ENCODE results near the gene LRRC28. TPM values are rescaled to one million over a fixed set of nuclear protein-coding genes. Genes with fewer than 3 reads are reported as not detected.

The LRRC28 gene
- total RNA-seq, 1 donor from 2014 or later = 20.3 TPM

DNA sequence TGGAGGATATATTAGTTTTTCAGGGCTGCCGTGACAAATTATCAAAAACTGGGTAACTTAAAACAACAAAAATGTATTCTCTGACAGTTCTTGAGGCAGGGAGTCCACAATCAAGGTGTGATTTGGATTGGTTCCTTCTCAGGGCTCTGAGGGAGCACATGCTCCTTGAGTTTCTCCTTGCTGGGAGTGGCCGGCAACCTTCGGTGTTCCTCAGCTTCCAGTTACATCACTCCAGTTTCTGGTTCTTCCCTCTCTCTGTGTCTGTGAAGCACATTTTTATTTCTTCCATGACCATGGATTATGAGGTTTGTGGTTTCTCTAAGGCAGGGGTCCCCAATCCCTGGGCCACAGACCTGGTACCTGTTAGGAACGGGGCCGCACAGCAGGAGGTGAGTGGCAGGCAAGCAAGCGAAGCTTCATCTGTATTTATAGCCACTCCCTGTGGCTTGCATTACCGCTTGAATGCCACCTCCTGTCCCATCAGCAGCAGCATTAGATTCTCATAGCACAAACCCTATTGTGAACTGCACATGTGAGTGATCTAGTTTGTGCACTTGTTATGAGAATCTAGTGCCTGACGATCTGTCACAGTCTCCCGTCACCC is 24.3 kb downstream of the LRRC28 start:
- Histone ChIP-seq H3K9me3 (no peaks in the 10 kb centered on the region), H3K27me3 (no peaks in the 10 kb centered on the region), H3K4me1 (no peaks in the 10 kb centered on the region), H3K36me3 (no peaks in the 10 kb centered on the region), H3K27ac (no peak overlapping the region), H3K4me3 (no peak overlapping the region)
- no peak for ATAC-seq
- no peak for DNase-seq
- TF ChIP-seq, protein P1, sequence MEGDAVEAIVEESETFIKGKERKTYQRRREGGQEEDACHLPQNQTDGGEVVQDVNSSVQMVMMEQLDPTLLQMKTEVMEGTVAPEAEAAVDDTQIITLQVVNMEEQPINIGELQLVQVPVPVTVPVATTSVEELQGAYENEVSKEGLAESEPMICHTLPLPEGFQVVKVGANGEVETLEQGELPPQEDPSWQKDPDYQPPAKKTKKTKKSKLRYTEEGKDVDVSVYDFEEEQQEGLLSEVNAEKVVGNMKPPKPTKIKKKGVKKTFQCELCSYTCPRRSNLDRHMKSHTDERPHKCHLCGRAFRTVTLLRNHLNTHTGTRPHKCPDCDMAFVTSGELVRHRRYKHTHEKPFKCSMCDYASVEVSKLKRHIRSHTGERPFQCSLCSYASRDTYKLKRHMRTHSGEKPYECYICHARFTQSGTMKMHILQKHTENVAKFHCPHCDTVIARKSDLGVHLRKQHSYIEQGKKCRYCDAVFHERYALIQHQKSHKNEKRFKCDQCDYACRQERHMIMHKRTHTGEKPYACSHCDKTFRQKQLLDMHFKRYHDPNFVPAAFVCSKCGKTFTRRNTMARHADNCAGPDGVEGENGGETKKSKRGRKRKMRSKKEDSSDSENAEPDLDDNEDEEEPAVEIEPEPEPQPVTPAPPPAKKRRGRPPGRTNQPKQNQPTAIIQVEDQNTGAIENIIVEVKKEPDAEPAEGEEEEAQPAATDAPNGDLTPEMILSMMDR (IDR thresholded peaks at IDR 0.05) = no peak
- intact Hi-C loops (cut with DNase I) = no loop called here

DNA sequence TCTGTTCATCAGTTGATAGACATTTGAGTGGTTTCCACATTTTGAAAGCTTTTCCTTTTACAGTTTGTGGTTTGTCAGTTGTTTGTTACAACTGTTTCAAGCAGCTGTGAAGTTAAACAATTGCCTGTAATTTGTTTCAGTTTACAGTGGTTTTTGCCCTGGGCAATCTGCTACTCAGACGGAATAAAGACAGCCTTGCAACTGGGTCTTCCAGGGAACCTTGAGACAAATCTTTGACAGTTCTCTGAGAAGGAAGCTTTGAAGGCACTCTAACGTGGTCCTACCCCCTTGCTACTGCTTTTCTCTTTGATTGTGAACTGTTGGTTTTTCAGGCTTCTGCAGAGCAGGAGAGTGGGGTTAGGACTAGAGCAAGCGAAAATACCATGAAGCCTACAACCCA is 28.0 kb downstream of the LRRC28 start:
- ATAC-seq = no peak

DNA sequence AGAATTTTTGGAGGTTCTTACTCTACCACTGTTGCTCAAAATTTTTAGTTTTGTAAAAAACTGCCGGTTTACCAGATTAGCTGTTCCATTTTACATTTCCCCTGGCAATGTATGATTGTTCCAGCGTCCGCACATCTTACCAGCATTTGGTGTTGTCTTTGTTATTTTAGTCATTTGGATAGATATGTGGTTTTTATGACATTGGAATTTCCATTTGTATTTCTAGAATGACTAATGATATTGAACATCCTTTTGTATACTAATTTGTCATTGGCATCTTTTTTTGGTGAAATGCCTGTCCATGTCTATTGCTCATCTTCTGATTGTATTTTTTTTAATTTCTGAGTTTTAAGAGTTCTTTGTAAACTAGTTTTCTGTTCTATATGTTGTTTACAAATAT is 28.5 kb downstream of the LRRC28 start:
- no peaks in the 10 kb centered on the region for H3K4me1 ChIP-seq
- no peaks in the 10 kb centered on the region for H3K36me3 ChIP-seq
- H3K27me3 ChIP-seq = no peaks in the 10 kb centered on the region
- intact Hi-C loops (cut with DNase I) = no loop called here
- DNase-seq = no peak
- no peak overlapping the region for H3K4me3 ChIP-seq
- no peak overlapping the region for H3K27ac ChIP-seq
- TF ChIP-seq, protein P1 (IDR thresholded peaks at IDR 0.05) = no peak
- ATAC-seq = no peak
- H3K9me3 ChIP-seq = no peaks in the 10 kb centered on the region

More for the DNA sequence above, 28.0 kb downstream of the LRRC28 start:
- Histone ChIP-seq H3K9me3 (no peaks in the 10 kb centered on the region), H3K36me3 (no peaks in the 10 kb centered on the region), H3K27me3 (no peaks in the 10 kb centered on the region), H3K4me3 (no peak overlapping the region), H3K4me1 (no peaks in the 10 kb centered on the region), H3K27ac (no peak overlapping the region)
- intact Hi-C loops (cut with DNase I) = no loop called here
- no peak for DNase-seq
- TF ChIP-seq, protein P1 (IDR thresholded peaks at IDR 0.05) = no peak

DNA sequence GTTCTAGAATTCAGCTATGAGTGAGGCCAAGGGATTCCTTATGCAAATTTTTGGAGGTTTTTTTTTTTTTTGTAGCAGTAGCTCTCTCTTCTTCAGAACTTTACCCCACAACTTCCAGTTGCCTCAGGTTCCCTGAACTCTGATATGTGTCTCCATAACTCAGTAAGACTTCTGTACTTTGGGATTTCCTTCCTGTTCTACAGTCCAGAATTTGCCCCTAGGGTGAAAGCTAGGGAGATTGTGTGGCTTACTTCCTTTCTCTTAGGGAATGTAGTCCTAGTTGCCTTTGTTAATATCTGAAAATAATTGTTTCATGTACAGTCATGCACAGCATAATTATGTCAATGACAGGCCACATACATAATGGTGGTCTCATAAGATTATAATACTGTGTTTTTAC is 30.8 kb downstream of the LRRC28 start:
- no peak for DNase-seq
- H3K4me3 ChIP-seq = no peak overlapping the region
- no peaks in the 10 kb centered on the region for H3K27me3 ChIP-seq
- no peaks in the 10 kb centered on the region for H3K4me1 ChIP-seq
- H3K36me3 ChIP-seq = no peaks in the 10 kb centered on the region
- no peak for ATAC-seq
- TF ChIP-seq, protein P1 (IDR thresholded peaks at IDR 0.05) = no peak
- H3K9me3 ChIP-seq = no peaks in the 10 kb centered on the region
- intact Hi-C loops (cut with DNase I) = no loop called here
- H3K27ac ChIP-seq = no peak overlapping the region

DNA sequence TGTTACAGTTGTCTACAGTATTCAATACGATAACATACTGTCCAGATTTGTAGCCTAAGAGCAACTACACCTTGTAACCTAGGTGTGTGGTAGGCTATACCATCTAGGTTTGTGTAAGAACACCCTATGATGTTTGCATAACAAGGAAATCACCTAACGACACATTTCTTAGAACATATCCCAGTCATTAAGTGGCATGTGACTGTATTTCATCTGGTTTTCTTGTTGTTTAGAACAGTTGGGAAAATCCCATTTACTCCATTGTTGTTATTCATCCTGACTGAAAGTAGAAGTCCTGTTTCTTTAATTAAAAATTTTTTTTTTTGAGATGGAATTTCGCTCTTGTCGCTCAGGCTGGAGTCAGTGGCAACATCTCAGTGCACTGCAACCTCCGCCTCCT is 31.3 kb downstream of the LRRC28 start:
- Histone ChIP-seq H3K4me1 (no peaks in the 10 kb centered on the region), H3K36me3 (no peaks in the 10 kb centered on the region), H3K27ac (no peak overlapping the region), H3K27me3 (no peaks in the 10 kb centered on the region), H3K4me3 (no peak overlapping the region), H3K9me3 (no peaks in the 10 kb centered on the region)
- no peak for ATAC-seq
- no peak for DNase-seq
- intact Hi-C loops (cut with DNase I) = no loop called here
- TF ChIP-seq, protein P1 (IDR thresholded peaks at IDR 0.05) = no peak

DNA sequence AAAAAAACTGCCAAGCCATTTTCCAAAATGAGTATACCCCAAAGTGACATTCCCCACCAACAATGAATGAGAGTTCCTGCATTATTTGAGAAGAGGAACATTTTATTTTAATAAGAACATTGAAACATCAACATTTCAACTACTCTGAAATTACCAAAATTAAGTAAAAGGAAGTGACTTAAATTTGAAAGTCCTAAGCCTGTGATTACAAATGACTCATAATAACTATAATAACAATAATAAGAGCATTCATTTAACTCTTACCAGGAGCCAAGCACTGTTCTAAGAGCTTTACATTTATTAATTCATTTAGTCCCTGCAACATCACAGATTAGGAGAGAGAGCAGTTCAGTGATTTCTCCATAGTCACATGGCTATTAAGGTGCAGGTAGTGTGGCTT is 32.4 kb downstream of the LRRC28 start:
- H3K4me3 ChIP-seq = no peak overlapping the region
- H3K9me3 ChIP-seq = no peaks in the 10 kb centered on the region
- no peaks in the 10 kb centered on the region for H3K36me3 ChIP-seq
- no peak overlapping the region for H3K27ac ChIP-seq
- no peaks in the 10 kb centered on the region for H3K27me3 ChIP-seq
- ATAC-seq = no peak
- DNase-seq = no peak
- TF ChIP-seq, protein P1 (IDR thresholded peaks at IDR 0.05) = no peak
- H3K4me1 ChIP-seq = no peaks in the 10 kb centered on the region
- intact Hi-C loops (cut with DNase I) = no loop called here
